ENCODE data around the gene SARS1.

Gene SARS1

GRCh38 chr1:109249654-109250401 lies 36.1 kb downstream of the SARS1 start:
- DNase-seq (ENCODE audit: low spot score) (no peak), FAIRE-seq (no peak)

- FAIRE-seq (no peak), DNase-seq (ENCODE audit: low spot score) (no peak)
Observed at GRCh38 chr1:109250454-109251276, 36.9 kb downstream of the SARS1 start.

GRCh38 chr1:109251277-109252166 lies 37.8 kb downstream of the SARS1 start:
- DNase-seq (ENCODE audit: low spot score) (no peak), FAIRE-seq (no peak)

GRCh38 chr1:109252167-109252892 lies 38.6 kb downstream of the SARS1 start:
- FAIRE-seq (no peak), DNase-seq (ENCODE audit: low spot score) (no peak)

- peak; percentile 69 for DNase-seq (ENCODE audit: low spot score)
Observed at GRCh38 chr1:109252893-109253802, 39.4 kb downstream of the SARS1 start.

GRCh38 chr1:109253803-109254620 lies 40.3 kb downstream of the SARS1 start:
- peak; percentile 11 for FAIRE-seq
- peak; percentile 65 for DNase-seq (ENCODE audit: low spot score)

More at GRCh38 chr1:109252893-109253802, 39.4 kb downstream of the SARS1 start:
- FAIRE-seq, result peak; percentile 5

- DNase-seq (ENCODE audit: low spot score) (peak; percentile 43), FAIRE-seq (no peak)
Observed at GRCh38 chr1:109254621-109255096, 40.9 kb downstream of the SARS1 start.

GRCh38 chr1:109255097-109255651 lies 41.5 kb downstream of the SARS1 start:
- FAIRE-seq (no peak), DNase-seq (ENCODE audit: low spot score) (no peak)

- no peak for FAIRE-seq
- no peak for DNase-seq (ENCODE audit: low spot score)
Observed at GRCh38 chr1:109255678-109256077, 42.0 kb downstream of the SARS1 start.

GRCh38 chr1:109256085-109256484 lies 42.4 kb downstream of the SARS1 start:
- no peak for FAIRE-seq
- no peak for DNase-seq (ENCODE audit: low spot score)

GRCh38 chr1:109256971-109257681 lies 43.4 kb downstream of the SARS1 start:
- DNase-seq (ENCODE audit: low spot score) (no peak), FAIRE-seq (no peak)

- FAIRE-seq (no peak), DNase-seq (ENCODE audit: low spot score) (no peak)
Observed at GRCh38 chr1:109257682-109258421, 44.1 kb downstream of the SARS1 start.

GRCh38 chr1:109258481-109259466 lies 45.1 kb downstream of the SARS1 start:
- no peak for DNase-seq (ENCODE audit: low spot score)
- FAIRE-seq, result no peak

GRCh38 chr1:109259674-109260557 lies 46.2 kb downstream of the SARS1 start:
- FAIRE-seq (no peak), DNase-seq (ENCODE audit: low spot score) (no peak)

GRCh38 chr1:109261006-109261405 lies 47.3 kb downstream of the SARS1 start:
- FAIRE-seq, result no peak
- DNase-seq (ENCODE audit: low spot score), result no peak

Data from RCC 7860 (cell line).